ENCODE measurements around the gene KRT39. TPM values are rescaled to one million over a fixed set of nuclear protein-coding genes. Genes with fewer than 3 reads are reported as not detected.
A peak's percentile ranks its signal among the peaks of the same experiment; 100 is the strongest.

Gene KRT39
- polyA plus RNA-seq, 1 donor (not counting 4 experiments of a cell fraction or from before 2014, with no cell fraction given), result not detected

DNA sequence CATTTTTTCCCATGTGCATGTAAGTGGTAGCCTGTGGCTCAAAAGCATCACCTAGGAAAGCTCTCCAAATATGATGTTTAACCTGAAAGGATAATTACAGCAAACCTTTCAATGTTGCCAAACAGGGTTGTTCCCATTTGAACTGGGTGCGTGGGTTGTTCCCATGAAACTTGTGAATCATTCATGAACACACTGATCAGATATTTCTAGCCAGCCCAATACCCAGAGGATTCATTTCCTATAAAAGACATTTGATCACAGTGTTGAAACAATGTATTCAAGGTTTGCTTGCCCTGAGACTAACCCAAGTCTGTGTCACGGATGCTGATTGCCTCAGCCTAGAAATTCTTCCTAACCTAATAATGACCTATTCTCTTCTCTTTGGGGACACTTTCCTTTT is 12.9 kb downstream of the KRT39 start:
- dilution Hi-C loops (cut with MboI; ENCODE audit: extremely low pct_ligation_motif_present, low sequenced_read_pairs), result no loop called here
- no peaks in the 10 kb centered on the region for H3K9me3 ChIP-seq (ENCODE audit: control insufficient read depth, low read depth, low read length)
- peak overlapping the region; percentile 42 for H3K9ac ChIP-seq (ENCODE audit: control insufficient read depth, extremely low read depth, insufficient read depth, low read length)
- DNase-seq (ENCODE audit: low read depth, low spot score) (peak; percentile 55), FAIRE-seq (peak; percentile 81)
- H3K9me1 ChIP-seq (ENCODE audit: control insufficient read depth, extremely low read depth, insufficient read depth, low read length), result no peaks in the 10 kb centered on the region
- no peak for TF ChIP-seq EZH2 (IDR thresholded peaks at IDR 0.05; ENCODE audit: low read length)
- TF ChIP-seq, protein P1, sequence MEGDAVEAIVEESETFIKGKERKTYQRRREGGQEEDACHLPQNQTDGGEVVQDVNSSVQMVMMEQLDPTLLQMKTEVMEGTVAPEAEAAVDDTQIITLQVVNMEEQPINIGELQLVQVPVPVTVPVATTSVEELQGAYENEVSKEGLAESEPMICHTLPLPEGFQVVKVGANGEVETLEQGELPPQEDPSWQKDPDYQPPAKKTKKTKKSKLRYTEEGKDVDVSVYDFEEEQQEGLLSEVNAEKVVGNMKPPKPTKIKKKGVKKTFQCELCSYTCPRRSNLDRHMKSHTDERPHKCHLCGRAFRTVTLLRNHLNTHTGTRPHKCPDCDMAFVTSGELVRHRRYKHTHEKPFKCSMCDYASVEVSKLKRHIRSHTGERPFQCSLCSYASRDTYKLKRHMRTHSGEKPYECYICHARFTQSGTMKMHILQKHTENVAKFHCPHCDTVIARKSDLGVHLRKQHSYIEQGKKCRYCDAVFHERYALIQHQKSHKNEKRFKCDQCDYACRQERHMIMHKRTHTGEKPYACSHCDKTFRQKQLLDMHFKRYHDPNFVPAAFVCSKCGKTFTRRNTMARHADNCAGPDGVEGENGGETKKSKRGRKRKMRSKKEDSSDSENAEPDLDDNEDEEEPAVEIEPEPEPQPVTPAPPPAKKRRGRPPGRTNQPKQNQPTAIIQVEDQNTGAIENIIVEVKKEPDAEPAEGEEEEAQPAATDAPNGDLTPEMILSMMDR (optimal IDR thresholded peaks at IDR 0.05 in 1 of 3, IDR thresholded peaks at IDR 0.05 in 1 of 3, conservative IDR thresholded peaks at IDR 0.05 in 1 of 3; ENCODE audit: extremely low read depth in 1 of 3, insufficient read depth in 2 of 3, low read length in 3 of 3), result no peak
- H3K4me2 ChIP-seq (ENCODE audit: control insufficient read depth, extremely low read depth, insufficient read depth, low read depth, low read length), result peak overlapping the region; percentile 55
- no peak overlapping the region for H2AFZ ChIP-seq (ENCODE audit: control insufficient read depth, low read length)
- no peaks in the 10 kb centered on the region for H3K36me3 ChIP-seq (ENCODE audit: control insufficient read depth in 2 of 2, extremely low read depth in 1 of 2, insufficient read depth in 2 of 2, low read length in 2 of 2)
- H3K27ac ChIP-seq (ENCODE audit: control insufficient read depth, insufficient read depth, low read length), result peak overlapping the region; percentile 82
- H3K27me3 ChIP-seq (ENCODE audit: control insufficient read depth, extremely low read depth, insufficient read depth, low read length), result no peaks in the 10 kb centered on the region
- no peaks in the 10 kb centered on the region for H3K79me2 ChIP-seq (ENCODE audit: control insufficient read depth, insufficient read depth, low read length)
- peaks cover 58% of the 10 kb centered on the region for H3K4me1 ChIP-seq (ENCODE audit: control insufficient read depth, extremely low read depth, insufficient read depth, low read length)
- H4K20me1 ChIP-seq (ENCODE audit: control insufficient read depth, extremely low read depth, insufficient read depth, low read length), result no peaks in the 10 kb centered on the region
- H3K4me3 ChIP-seq (ENCODE audit: control insufficient read depth in 2 of 3, extremely low read depth in 1 of 3, insufficient read depth in 2 of 3, low read depth in 1 of 3, low read length in 3 of 3), result no peak overlapping the region

DNA sequence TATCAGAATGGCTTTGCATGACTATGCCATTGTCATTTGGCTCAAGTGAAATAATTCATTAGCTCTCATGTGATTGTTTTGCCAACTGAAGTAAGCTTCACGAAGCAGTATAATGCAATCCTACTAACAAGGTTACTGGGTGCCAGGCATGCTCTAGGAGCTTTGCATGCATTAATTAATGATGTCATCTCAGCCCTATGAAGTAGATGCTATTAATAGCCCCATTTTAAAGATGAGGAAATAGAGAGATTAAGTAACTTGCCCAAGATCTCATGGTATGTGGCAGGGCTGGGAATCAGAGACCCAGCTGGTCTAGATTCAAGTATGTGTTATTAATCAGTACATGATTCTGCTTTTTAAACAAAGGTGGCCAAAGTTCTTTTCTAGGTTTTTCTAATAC is 14.1 kb downstream of the KRT39 start:
- Histone ChIP-seq H3K36me3 (ENCODE audit: control insufficient read depth in 2 of 2, extremely low read depth in 1 of 2, insufficient read depth in 2 of 2, low read length in 2 of 2) (no peaks in the 10 kb centered on the region), H3K4me3 (ENCODE audit: control insufficient read depth in 2 of 3, extremely low read depth in 1 of 3, insufficient read depth in 2 of 3, low read depth in 1 of 3, low read length in 3 of 3) (no peak overlapping the region), H3K79me2 (ENCODE audit: control insufficient read depth, insufficient read depth, low read length) (no peaks in the 10 kb centered on the region), H3K4me1 (ENCODE audit: control insufficient read depth, extremely low read depth, insufficient read depth, low read length) (peaks cover 46% of the 10 kb centered on the region), H3K4me2 (ENCODE audit: control insufficient read depth, extremely low read depth, insufficient read depth, low read depth, low read length) (peak overlapping the region; percentile 6), H3K9me1 (ENCODE audit: control insufficient read depth, extremely low read depth, insufficient read depth, low read length) (no peaks in the 10 kb centered on the region), H3K9me3 (ENCODE audit: control insufficient read depth, low read depth, low read length) (no peaks in the 10 kb centered on the region), H2AFZ (ENCODE audit: control insufficient read depth, low read length) (no peak overlapping the region), H4K20me1 (ENCODE audit: control insufficient read depth, extremely low read depth, insufficient read depth, low read length) (no peaks in the 10 kb centered on the region), H3K27me3 (ENCODE audit: control insufficient read depth, extremely low read depth, insufficient read depth, low read length) (no peaks in the 10 kb centered on the region), H3K9ac (ENCODE audit: control insufficient read depth, extremely low read depth, insufficient read depth, low read length) (peak overlapping the region; percentile 18), H3K27ac (ENCODE audit: control insufficient read depth, insufficient read depth, low read length) (peak overlapping the region; percentile 82)
- no peak for TF ChIP-seq EZH2 (IDR thresholded peaks at IDR 0.05; ENCODE audit: low read length)
- TF ChIP-seq, protein P1 (optimal IDR thresholded peaks at IDR 0.05 in 1 of 3, IDR thresholded peaks at IDR 0.05 in 1 of 3, conservative IDR thresholded peaks at IDR 0.05 in 1 of 3; ENCODE audit: extremely low read depth in 1 of 3, insufficient read depth in 2 of 3, low read length in 3 of 3), result no peak
- dilution Hi-C loops (cut with MboI; ENCODE audit: extremely low pct_ligation_motif_present, low sequenced_read_pairs), result no loop called here
- DNase-seq (ENCODE audit: low read depth, low spot score), result peak; percentile 38
- FAIRE-seq, result peak; percentile 52
